Karpas-422 (cell line): Measurements from ENCODE around the gene TERC. TPM values are rescaled to one million over a fixed set of nuclear protein-coding genes. Genes with fewer than 3 reads are reported as not detected.

Experiments
- DNase-seq: peaks from one replicate; pipeline ENCODE4 v3.0.0-alpha.2; 2015
- H2AFZ ChIP-seq: fragments of 200-600 bp; sonication (generic); 2 replicates; pipeline ENCODE4 v1.6.1; 2014; ENCODE audit warnings: antibody characterized with exemption, low read length, mixed read lengths
- H3K27ac ChIP-seq: fragments of 200-600 bp; sonication (generic); 2 replicates; pipeline ENCODE4 v1.5.1; 2014; ENCODE audit warnings: mild to moderate bottlenecking, low read length, moderate library complexity
- H3K27me3 ChIP-seq: fragments of 200-600 bp; sonication (generic); 2 replicates; pipeline ENCODE4 v1.6.1; 2014; ENCODE audit warnings: low read length, mixed read lengths
- H3K36me3 ChIP-seq: fragments of 200-600 bp; sonication (generic); 2 replicates; pipeline ENCODE4 v1.6.1; 2014; ENCODE audit warnings: low read length, mixed read lengths; ENCODE audit not compliant: insufficient read depth
- H3K4me1 ChIP-seq: fragments of 200-600 bp; sonication (generic); 2 replicates; pipeline ENCODE4 v1.6.1; 2014; ENCODE audit warnings: mild to moderate bottlenecking, low read length, mixed read lengths
- H3K4me2 ChIP-seq: fragments of 200-600 bp; sonication (generic); 2 replicates; pipeline ENCODE4 v1.6.1; 2014; ENCODE audit warnings: low read length, low read depth, mild to moderate bottlenecking; ENCODE audit not compliant: poor library complexity, severe bottlenecking
- H3K4me3 ChIP-seq: fragments of 200-600 bp; sonication (generic); 2 replicates; pipeline ENCODE4 v1.5.1; 2014; ENCODE audit warnings: mild to moderate bottlenecking, antibody characterized with exemption, low read length, mixed read lengths
- H3K79me2 ChIP-seq: fragments of 200-600 bp; sonication (generic); 2 replicates; pipeline ENCODE4 v1.6.1; 2014; ENCODE audit warnings: mild to moderate bottlenecking, low read length, mixed read lengths
- H3K9ac ChIP-seq: fragments of 200-600 bp; sonication (generic); 2 replicates; pipeline ENCODE4 v1.6.0; 2014; ENCODE audit warnings: low read length
- H3K9me2 ChIP-seq: fragments of 200-600 bp; sonication (generic), shearing (Covaris generic); replicated peaks from 2 replicates; pipeline ENCODE4 v1.6.0; 2014; ENCODE audit warnings: mild to moderate bottlenecking, low read length, moderate library complexity; ENCODE audit not compliant: insufficient read depth
- H3K9me3 ChIP-seq: fragments of 300-700, 200-600 bp; sonication (generic); 2 replicates; pipeline ENCODE4 v1.6.1; 2014; ENCODE audit warnings: low read length, mixed read lengths
- H4K20me1 ChIP-seq: fragments of 200-600 bp; sonication (generic); 2 replicates; pipeline ENCODE4 v1.6.1; 2014; ENCODE audit warnings: mild to moderate bottlenecking, antibody characterized with exemption, low read length, low read depth; ENCODE audit not compliant: insufficient read depth
- total RNA-seq: library from RNA; depleted of rRNA; stranded (reverse); fragments of >200 nt; shearing (Covaris generic); gene quantifications from 2 replicates; pipeline ENCODE4 v1.2.3, GENCODE V29; 2014; ENCODE audit warnings: low replicate concordance

TERC gene
- total RNA-seq, 1 experiment from 2014 or later = 1,851 TPM

DNA sequence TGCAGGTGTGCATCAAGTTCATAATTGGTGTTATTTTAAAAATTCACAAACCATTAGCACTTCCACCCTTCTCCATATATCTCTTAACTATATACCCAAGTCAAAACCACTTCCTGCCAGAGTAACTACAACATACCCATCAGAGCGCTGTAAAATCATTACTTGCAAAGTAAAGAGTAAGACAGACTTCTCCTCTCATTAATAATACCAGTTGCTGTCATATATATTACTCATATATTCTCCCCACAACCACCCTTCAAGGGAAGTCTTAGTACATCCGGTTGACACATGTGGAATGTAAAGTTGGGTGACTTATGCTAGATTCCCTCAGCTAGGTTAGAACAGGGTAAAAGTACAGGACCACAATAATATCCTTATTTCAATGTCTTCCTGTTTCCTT, 5.6 kb downstream of the TERC start:
- H3K79me2 ChIP-seq = no peaks in the 10 kb centered on the region
- H3K27me3 ChIP-seq = no peaks in the 10 kb centered on the region
- no peaks in the 10 kb centered on the region for H3K9me3 ChIP-seq
- no peak overlapping the region for H3K27ac ChIP-seq
- DNase-seq = no peak
- no peak overlapping the region for H3K9ac ChIP-seq
- H3K36me3 ChIP-seq = no peaks in the 10 kb centered on the region
- H3K9me2 ChIP-seq = no peaks in the 10 kb centered on the region
- H3K4me3 ChIP-seq = no peak overlapping the region
- H2AFZ ChIP-seq = no peak overlapping the region
- H3K4me2 ChIP-seq = no peak overlapping the region
- peaks cover 11% of the 10 kb centered on the region for H3K4me1 ChIP-seq
- no peaks in the 10 kb centered on the region for H4K20me1 ChIP-seq

DNA sequence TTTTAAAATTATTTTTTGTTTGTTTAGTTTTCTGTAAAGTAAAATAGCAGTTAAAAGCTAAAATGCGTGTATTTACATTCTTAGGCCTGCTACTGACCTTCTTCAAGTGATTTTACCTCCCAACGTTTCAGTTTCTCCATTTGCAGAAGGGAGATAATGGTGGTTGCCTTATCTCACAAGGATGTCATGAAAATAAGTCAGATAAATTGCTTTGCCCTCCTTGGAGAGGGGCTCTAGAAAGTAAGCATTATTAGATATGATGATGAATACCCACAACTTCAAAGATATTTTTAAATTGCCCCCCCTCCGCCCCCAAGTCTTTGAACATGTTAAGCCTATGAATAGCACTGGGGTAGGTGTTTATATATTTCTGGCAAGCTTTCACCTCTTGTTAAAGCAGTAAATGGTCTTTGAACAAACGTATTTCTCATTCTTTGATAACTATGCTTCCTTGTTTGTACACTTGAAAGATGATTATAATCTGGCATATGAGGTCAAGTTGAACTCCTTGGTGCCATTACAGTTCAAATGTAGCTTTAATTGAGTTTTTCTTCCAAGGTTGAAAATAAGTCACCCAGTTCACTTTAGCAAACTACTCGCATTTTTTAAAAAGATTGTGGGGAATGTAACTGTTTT, 6.4 kb downstream of the TERC start:
- H4K20me1 ChIP-seq = no peaks in the 10 kb centered on the region
- no peak overlapping the region for H3K27ac ChIP-seq
- DNase-seq = peak; percentile 33
- H2AFZ ChIP-seq = no peak overlapping the region
- no peaks in the 10 kb centered on the region for H3K36me3 ChIP-seq
- peaks cover 4% of the 10 kb centered on the region; the same call in 1 of the 2 replicates for H3K4me1 ChIP-seq
- no peak overlapping the region for H3K4me3 ChIP-seq
- H3K9me3 ChIP-seq = no peaks in the 10 kb centered on the region
- no peak overlapping the region for H3K9ac ChIP-seq
- H3K79me2 ChIP-seq = no peaks in the 10 kb centered on the region
- no peak overlapping the region for H3K4me2 ChIP-seq
- H3K27me3 ChIP-seq = no peaks in the 10 kb centered on the region
- H3K9me2 ChIP-seq = no peaks in the 10 kb centered on the region

DNA sequence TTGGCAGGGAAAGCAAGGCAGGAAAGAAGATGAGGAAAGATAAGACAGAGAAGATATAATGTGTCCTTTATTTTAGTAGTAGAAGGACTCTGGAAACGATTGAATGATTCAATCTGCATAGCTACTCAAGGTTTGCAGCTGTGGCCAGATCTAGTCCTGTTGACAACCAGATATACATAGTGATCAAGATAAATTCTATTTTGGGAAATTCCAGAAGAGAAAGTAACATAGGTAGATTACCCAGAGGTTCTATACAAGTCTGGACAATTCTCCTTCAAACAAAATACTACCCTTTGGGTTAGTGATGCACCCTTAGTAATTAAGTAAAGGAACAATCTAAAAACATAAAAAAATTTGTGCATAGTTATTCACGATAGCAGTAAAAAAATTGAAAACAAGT, 9.4 kb downstream of the TERC start:
- DNase-seq = peak; percentile 24

DNA sequence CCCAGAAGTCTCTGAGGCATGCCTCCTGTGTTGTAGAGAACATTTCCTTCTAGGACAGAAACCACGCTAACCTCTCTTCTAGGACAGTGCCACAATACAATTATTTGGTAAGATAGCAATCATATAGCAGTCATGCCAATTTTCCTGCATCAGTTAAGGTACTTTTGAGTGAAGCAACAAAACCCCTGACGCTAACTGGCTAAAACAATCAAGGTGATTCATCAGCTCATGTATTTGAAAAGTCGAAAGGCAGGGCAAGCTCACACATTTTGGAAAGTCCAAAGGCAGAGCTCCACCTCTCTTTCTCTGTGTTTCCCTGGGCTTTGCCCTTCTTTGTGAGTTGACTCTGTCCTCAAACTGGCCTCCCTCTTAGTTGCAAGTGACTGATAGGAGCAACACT, 10.1 kb downstream of the TERC start:
- Histone ChIP-seq H4K20me1 (no peaks in the 10 kb centered on the region), H3K27me3 (no peaks in the 10 kb centered on the region), H3K4me1 (peaks cover 7% of the 10 kb centered on the region; the same call in 1 of the 2 replicates), H3K4me2 (no peak overlapping the region), H3K79me2 (no peaks in the 10 kb centered on the region), H3K27ac (no peak overlapping the region), H2AFZ (no peak overlapping the region), H3K9me3 (no peaks in the 10 kb centered on the region), H3K9me2 (no peaks in the 10 kb centered on the region), H3K36me3 (no peaks in the 10 kb centered on the region), H3K4me3 (no peak overlapping the region), H3K9ac (no peak overlapping the region)
- peak; percentile 32 for DNase-seq

More for the DNA sequence above, 9.4 kb downstream of the TERC start:
- H3K9me2 ChIP-seq = no peaks in the 10 kb centered on the region
- no peaks in the 10 kb centered on the region for H3K79me2 ChIP-seq
- no peak overlapping the region for H2AFZ ChIP-seq
- H3K4me1 ChIP-seq = peaks cover 7% of the 10 kb centered on the region; the same call in 1 of the 2 replicates
- no peak overlapping the region for H3K27ac ChIP-seq
- H3K9ac ChIP-seq = no peak overlapping the region
- no peaks in the 10 kb centered on the region for H4K20me1 ChIP-seq
- H3K9me3 ChIP-seq = no peaks in the 10 kb centered on the region
- H3K4me3 ChIP-seq = no peak overlapping the region
- H3K27me3 ChIP-seq = no peaks in the 10 kb centered on the region
- no peaks in the 10 kb centered on the region for H3K36me3 ChIP-seq
- no peak overlapping the region for H3K4me2 ChIP-seq

DNA sequence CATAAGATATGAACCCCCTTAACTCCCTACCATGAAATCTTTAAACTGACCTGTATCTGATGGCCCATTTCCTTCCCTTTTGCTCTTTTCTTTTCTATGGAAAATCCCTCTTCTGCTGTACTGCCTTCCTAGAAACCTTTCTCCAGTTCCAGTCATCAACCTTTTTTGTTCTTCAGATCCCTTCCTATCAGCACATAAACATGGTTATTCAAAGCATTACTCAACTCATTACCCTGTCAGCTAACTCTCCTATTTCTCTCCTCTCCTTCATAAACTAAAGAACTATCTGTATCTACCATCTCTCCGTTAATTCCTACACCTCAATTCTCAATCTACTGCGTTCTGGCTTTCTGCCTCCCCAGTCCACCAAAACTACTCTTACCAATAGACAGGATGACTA, 13.0 kb downstream of the TERC start:
- Histone ChIP-seq H3K9me2 (no peaks in the 10 kb centered on the region), H3K4me2 (no peak overlapping the region), H3K9me3 (no peaks in the 10 kb centered on the region), H4K20me1 (no peaks in the 10 kb centered on the region), H3K36me3 (no peaks in the 10 kb centered on the region), H3K79me2 (no peaks in the 10 kb centered on the region), H3K27ac (no peak overlapping the region), H3K4me1 (peaks cover 3% of the 10 kb centered on the region; the same call in 1 of the 2 replicates), H3K9ac (no peak overlapping the region), H3K27me3 (no peaks in the 10 kb centered on the region), H3K4me3 (no peak overlapping the region), H2AFZ (no peak overlapping the region)
- DNase-seq = peak; percentile 7

DNA sequence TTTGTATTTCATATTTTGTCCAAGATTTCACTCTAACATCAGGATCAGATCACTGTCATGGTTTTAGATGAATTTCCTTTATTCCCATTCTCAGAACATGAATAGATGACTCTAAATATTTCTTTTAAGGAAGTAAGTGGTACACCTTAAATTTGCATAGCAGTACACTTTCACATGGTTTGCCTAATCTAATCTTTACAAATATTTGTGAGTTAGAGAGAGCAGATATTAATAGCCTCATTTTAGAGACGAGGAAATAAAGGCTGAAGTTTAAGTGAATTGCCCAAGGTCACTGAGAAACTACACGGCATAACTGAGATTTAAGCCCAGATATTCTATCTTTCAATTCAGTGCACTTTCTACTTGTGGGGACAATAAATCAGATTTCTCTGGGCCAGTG, 14.2 kb downstream of the TERC start:
- Histone ChIP-seq H3K4me3 (no peak overlapping the region), H2AFZ (no peak overlapping the region), H3K4me1 (peaks cover 3% of the 10 kb centered on the region; the same call in 1 of the 2 replicates), H3K27me3 (no peaks in the 10 kb centered on the region), H3K79me2 (no peaks in the 10 kb centered on the region), H3K36me3 (no peaks in the 10 kb centered on the region), H3K4me2 (no peak overlapping the region), H3K9me3 (no peaks in the 10 kb centered on the region), H3K9me2 (no peaks in the 10 kb centered on the region), H3K27ac (no peak overlapping the region), H3K9ac (no peak overlapping the region), H4K20me1 (no peaks in the 10 kb centered on the region)
- peak; percentile 38 for DNase-seq

DNA sequence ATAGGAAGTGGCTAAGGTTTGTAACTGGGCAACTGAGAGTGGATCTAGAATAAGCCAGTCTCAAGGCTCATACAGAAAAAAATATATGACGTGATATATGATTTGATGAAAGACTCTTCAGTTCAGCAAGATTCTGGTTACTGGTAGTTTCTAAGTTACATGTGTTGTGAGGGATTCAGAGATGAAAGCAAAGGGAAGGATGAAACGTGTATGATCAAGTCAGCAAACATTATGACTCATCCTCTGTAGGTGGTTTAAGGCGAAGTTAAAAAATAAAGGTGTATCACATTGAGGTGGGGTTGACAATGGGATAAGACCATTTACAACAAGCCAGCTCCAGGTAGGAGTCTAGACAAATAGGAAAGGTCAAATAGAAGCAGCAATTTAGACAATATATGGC, 16.2 kb downstream of the TERC start:
- H4K20me1 ChIP-seq = no peaks in the 10 kb centered on the region
- DNase-seq = peak; percentile 31
- no peaks in the 10 kb centered on the region for H3K27me3 ChIP-seq
- no peak overlapping the region for H2AFZ ChIP-seq
- H3K4me3 ChIP-seq = no peak overlapping the region
- H3K9me3 ChIP-seq = no peaks in the 10 kb centered on the region
- no peak overlapping the region for H3K9ac ChIP-seq
- H3K4me1 ChIP-seq = peaks cover 5% of the 10 kb centered on the region
- no peak overlapping the region for H3K27ac ChIP-seq
- H3K4me2 ChIP-seq = no peak overlapping the region
- no peaks in the 10 kb centered on the region for H3K9me2 ChIP-seq
- H3K79me2 ChIP-seq = no peaks in the 10 kb centered on the region
- H3K36me3 ChIP-seq = no peaks in the 10 kb centered on the region

DNA sequence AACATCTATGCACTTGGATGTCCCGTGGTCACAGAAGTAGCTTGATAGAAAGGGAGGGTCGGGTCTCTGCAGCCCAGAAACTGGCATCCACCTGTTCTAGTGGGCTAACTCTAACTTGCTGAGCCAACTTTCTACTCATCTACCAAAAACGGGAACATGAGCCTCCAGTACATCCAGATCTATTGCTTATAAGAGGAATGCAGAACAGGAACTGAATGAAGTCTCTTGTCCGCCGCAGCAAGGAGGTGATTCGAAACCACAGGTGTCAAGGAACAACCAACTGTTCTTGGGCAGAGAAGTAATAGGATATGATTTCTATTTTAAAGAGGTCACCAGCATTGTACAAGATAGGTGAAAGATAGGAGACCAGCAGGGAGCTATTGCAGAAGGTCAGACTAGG, 17.9 kb downstream of the TERC start:
- Histone ChIP-seq H3K36me3 (no peaks in the 10 kb centered on the region), H3K9ac (no peak overlapping the region), H3K4me1 (peaks cover 5% of the 10 kb centered on the region), H2AFZ (no peak overlapping the region), H3K79me2 (no peaks in the 10 kb centered on the region), H3K4me3 (no peak overlapping the region), H3K27ac (no peak overlapping the region), H3K4me2 (no peak overlapping the region), H4K20me1 (no peaks in the 10 kb centered on the region), H3K27me3 (no peaks in the 10 kb centered on the region), H3K9me2 (no peaks in the 10 kb centered on the region), H3K9me3 (no peaks in the 10 kb centered on the region)
- DNase-seq = peak; percentile 21
